Ishikawa (cell line): Measurements from ENCODE around the gene ACLY.

Source experiments
- CEBPB ChIP-seq: IDR thresholded peaks from 2 replicates; pipeline ENCODE4 v1.6.1; 2012
- CREB1 ChIP-seq: IDR thresholded peaks from 2 replicates; pipeline ENCODE4 v1.6.1; 2012; ENCODE audit warnings: low read depth
- EGR1 ChIP-seq: IDR thresholded peaks from 2 replicates; pipeline ENCODE4 v1.6.1; 2012
- EP300 ChIP-seq: IDR thresholded peaks from 2 replicates; pipeline ENCODE4 v1.6.1; 2012; ENCODE audit warnings: borderline replicate concordance
- FOXM1 ChIP-seq: IDR thresholded peaks from 2 replicates; pipeline ENCODE4 v1.6.1; 2012; ENCODE audit warnings: low read depth, borderline replicate concordance
- NFIC ChIP-seq: IDR thresholded peaks from 2 replicates; pipeline ENCODE4 v1.6.1; 2012
- RAD21 ChIP-seq: IDR thresholded peaks from 2 replicates; pipeline ENCODE4 v1.6.1; 2012; ENCODE audit warnings: low read depth
- TAF1 ChIP-seq: IDR thresholded peaks from 2 replicates; pipeline ENCODE4 v1.6.1; 2012; ENCODE audit warnings: low read depth, mild to moderate bottlenecking
- TCF12 ChIP-seq: IDR thresholded peaks from 2 replicates; pipeline ENCODE4 v1.6.1; 2012; ENCODE audit warnings: low read depth
- TEAD4 ChIP-seq: IDR thresholded peaks from 2 replicates; pipeline ENCODE4 v1.6.1; 2012
- YY1 ChIP-seq: IDR thresholded peaks from 2 replicates; pipeline ENCODE4 v1.6.1; 2012; ENCODE audit warnings: low read depth
- ZBTB7A ChIP-seq: IDR thresholded peaks from 2 replicates; pipeline ENCODE4 v1.6.1; 2012; ENCODE audit warnings: low read depth
- TF ChIP-seq, protein P1 (sequence below): IDR thresholded peaks from 2 replicates; pipeline ENCODE4 v1.6.1; 2012; ENCODE audit warnings: low read depth, mild to moderate bottlenecking
- TF ChIP-seq, protein P2 (sequence below): IDR thresholded peaks from 2 replicates; pipeline ENCODE4 v1.6.1; 2012
- TF ChIP-seq, protein P3 (sequence below): IDR thresholded peaks from 2 replicates; pipeline ENCODE4 v1.6.1; 2012

The ACLY gene

DNA sequence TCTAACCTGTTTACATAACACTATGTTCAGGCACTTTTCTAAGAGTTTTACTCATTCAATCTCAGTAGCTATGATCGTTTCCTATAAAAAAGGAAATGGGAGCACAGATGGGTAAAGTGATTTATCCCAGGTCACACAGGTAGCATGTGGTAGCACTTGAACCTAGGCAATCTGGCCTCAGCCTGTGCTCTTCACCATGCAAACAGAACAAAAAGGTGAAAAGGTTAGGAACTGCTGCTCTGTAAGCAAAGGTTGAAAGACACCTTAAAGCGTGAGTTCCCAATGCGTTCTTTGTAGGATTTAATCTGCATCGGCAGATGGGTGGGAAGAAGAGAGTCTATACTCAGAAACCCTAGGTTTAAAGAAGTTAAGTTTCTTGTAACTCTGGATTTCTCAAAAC lies 38.6 kb downstream of the ACLY start:
- TF ChIP-seq TEAD4, result no peak
- TF ChIP-seq, protein P1, sequence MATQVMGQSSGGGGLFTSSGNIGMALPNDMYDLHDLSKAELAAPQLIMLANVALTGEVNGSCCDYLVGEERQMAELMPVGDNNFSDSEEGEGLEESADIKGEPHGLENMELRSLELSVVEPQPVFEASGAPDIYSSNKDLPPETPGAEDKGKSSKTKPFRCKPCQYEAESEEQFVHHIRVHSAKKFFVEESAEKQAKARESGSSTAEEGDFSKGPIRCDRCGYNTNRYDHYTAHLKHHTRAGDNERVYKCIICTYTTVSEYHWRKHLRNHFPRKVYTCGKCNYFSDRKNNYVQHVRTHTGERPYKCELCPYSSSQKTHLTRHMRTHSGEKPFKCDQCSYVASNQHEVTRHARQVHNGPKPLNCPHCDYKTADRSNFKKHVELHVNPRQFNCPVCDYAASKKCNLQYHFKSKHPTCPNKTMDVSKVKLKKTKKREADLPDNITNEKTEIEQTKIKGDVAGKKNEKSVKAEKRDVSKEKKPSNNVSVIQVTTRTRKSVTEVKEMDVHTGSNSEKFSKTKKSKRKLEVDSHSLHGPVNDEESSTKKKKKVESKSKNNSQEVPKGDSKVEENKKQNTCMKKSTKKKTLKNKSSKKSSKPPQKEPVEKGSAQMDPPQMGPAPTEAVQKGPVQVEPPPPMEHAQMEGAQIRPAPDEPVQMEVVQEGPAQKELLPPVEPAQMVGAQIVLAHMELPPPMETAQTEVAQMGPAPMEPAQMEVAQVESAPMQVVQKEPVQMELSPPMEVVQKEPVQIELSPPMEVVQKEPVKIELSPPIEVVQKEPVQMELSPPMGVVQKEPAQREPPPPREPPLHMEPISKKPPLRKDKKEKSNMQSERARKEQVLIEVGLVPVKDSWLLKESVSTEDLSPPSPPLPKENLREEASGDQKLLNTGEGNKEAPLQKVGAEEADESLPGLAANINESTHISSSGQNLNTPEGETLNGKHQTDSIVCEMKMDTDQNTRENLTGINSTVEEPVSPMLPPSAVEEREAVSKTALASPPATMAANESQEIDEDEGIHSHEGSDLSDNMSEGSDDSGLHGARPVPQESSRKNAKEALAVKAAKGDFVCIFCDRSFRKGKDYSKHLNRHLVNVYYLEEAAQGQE, result no peak
- TF ChIP-seq, protein P2, sequence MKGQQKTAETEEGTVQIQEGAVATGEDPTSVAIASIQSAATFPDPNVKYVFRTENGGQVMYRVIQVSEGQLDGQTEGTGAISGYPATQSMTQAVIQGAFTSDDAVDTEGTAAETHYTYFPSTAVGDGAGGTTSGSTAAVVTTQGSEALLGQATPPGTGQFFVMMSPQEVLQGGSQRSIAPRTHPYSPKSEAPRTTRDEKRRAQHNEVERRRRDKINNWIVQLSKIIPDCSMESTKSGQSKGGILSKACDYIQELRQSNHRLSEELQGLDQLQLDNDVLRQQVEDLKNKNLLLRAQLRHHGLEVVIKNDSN, result no peak
- TF ChIP-seq EGR1, result no peak
- no peak for TF ChIP-seq EP300
- TF ChIP-seq ZBTB7A, result no peak
- no peak for TF ChIP-seq TCF12
- no peak for TF ChIP-seq NFIC
- TF ChIP-seq CEBPB, result no peak
- TF ChIP-seq, protein P3, sequence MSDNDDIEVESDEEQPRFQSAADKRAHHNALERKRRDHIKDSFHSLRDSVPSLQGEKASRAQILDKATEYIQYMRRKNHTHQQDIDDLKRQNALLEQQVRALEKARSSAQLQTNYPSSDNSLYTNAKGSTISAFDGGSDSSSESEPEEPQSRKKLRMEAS, result no peak
- no peak for TF ChIP-seq TAF1
- TF ChIP-seq CREB1, result no peak
- no peak for TF ChIP-seq RAD21

DNA sequence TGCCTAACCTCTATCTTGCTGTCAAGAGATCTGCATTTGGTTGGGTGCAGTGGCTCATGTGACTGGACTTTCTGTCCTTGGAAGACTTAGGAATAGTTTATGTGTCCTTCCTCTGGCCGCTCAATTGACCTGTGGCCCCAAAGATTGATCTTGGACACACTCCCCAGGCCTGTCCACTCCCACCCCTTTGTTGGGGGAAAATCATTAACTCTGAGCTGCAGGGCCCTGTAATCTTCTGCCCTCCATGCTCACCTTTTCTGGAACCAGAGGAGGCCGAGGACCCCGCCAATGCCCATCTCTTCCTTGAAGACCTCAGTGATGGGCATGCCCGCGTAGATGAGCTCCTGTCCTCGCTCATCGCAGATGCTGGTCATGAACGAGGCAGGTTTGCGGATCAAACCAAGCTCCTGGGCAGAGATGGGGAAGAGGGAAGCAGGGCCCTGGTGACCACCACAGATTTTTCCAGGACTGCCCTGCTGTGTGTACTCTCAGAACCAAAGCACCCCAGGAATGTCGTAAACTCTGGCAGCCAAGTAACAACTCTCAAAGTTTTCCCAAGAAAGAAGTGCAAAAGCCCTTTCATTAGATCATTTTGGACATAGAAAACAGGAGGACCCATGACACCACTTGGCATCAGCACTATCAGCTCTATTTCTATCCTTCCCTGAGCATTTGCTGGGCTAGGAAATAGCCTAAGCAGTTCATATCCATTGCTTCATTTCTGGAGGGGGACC lies 45.0 kb downstream of the ACLY start:
- TF ChIP-seq NFIC (no peak), CEBPB (no peak), EP300 (no peak), CREB1 (no peak), EGR1 (no peak), TAF1 (no peak), ZBTB7A (no peak), TCF12 (no peak), RAD21 (no peak), YY1 (no peak), FOXM1 (no peak), TEAD4 (no peak)
- TF ChIP-seq, protein P1, result no peak
- TF ChIP-seq, protein P2, result no peak
- TF ChIP-seq, protein P3, result no peak

DNA sequence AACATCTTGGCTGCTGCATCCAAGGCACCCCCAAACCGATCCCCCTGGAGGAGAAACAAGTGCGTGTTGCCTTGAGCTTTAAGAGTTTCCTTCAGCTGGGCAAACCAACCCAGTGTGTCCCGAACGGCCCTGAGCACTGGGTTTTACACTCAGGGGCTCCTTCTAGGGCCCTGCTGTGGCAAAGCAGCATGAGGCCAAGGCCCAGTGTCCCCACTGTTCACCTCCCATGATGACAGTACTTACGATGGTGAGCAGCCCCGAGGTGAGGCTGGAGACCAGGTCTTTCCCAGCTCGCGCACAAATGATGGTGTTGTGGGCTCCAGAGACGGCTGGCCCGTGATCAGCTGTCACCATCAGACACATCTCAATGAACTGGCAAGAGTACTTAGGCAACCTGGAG lies 47.0 kb downstream of the ACLY start:
- TF ChIP-seq YY1, result no peak
- no peak for TF ChIP-seq ZBTB7A
- no peak for TF ChIP-seq CEBPB
- TF ChIP-seq CREB1, result no peak
- no peak for TF ChIP-seq TCF12
- no peak for TF ChIP-seq RAD21
- TF ChIP-seq EGR1, result no peak
- TF ChIP-seq TAF1, result no peak
- no peak for TF ChIP-seq EP300
- no peak for TF ChIP-seq TEAD4

DNA sequence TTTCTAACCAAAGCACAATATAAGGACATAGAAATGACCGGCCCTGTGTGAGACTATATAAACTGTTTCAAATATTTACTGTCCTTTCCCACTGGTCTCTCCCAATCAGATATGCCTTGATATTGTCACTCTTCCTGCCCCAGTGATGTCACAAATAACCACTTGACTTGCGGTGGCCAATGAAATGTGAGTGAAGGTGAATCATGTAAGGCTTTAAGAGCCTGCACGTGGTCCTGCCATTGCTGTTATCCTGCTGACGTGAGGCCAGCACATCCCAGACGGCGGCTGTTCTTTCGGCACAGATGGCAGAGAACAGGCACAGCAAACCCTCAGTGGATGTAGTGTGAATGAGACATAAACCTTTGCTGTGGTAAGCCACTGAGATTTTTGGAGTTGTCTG lies 48.1 kb downstream of the ACLY start:
- TF ChIP-seq, protein P2, result no peak

DNA sequence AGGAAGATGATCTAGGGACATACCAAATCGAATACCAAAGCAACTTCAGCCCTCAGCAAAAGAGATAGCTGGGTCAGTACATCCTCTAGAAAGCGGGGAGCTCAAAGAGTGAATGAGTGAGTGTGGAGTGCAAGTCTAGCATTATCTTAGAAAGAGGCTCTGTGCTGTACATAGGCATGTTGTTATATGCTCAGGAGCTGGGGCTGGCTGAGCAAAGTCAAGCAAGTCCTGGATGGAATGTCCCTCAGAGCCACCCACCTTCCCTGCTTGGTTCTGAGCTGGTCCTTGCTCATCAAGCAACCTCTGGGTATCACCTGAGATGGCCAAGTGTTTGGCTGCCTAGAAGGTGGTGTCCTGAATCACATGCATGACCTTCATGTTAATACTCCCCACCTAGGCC lies 48.7 kb downstream of the ACLY start:
- TF ChIP-seq, protein P1, result no peak
- no peak for TF ChIP-seq TAF1
- TF ChIP-seq TEAD4, result no peak
- no peak for TF ChIP-seq ZBTB7A
- no peak for TF ChIP-seq CEBPB
- no peak for TF ChIP-seq EP300
- TF ChIP-seq, protein P2, result no peak
- no peak for TF ChIP-seq NFIC
- TF ChIP-seq EGR1, result no peak
- TF ChIP-seq FOXM1, result no peak
- TF ChIP-seq, protein P3, result no peak
- TF ChIP-seq TCF12, result no peak
- no peak for TF ChIP-seq CREB1
- TF ChIP-seq RAD21, result no peak
- no peak for TF ChIP-seq YY1
